ENCODE results near the gene DLG1. TPM values are rescaled to one million over a fixed set of nuclear protein-coding genes. Genes with fewer than 3 reads are reported as not detected.
A peak's percentile ranks its signal among the peaks of the same experiment; 100 is the strongest.

DLG1 gene
- polyA plus RNA-seq, 1 donor from 2014 or later = 43.9 TPM

DNA sequence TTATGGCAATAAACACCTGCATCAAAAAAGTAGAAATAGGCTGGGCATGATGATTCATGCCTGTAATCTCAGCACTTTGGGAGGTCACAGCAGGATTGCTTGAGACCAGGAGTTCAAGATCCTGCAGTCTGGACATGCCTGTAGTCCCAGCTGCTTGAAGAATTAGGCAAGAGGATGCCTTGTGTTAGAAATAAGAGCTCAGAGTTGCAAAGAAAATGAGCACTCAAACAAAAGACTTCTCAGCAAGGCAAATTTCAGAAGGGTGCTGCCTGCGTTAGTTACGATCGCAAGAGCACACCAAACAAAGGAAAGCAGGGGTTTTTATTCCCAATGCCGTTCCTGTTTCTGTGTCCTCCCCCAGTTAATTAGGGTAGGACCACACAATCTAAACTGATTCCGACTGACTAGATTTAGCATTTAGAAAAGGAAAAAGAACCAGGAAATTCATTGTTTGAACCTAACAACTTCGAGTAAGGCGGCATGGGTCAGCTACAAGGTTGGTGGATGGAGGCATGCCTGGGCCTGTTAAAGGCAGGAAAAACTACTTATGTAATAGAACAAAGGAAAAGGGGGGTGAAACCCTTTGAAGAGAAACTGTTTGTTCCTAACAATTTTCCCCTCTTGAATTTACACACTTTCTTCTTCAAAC lies 55.5 kb downstream of the DLG1 start:
- H3K4me2 ChIP-seq (ENCODE audit: low read length) = no peak overlapping the region
- no peaks in the 10 kb centered on the region for H4K20me1 ChIP-seq (ENCODE audit: insufficient read depth)
- H3K9ac ChIP-seq (ENCODE audit: low read length) = peak overlapping the region; percentile 42
- H3K9me2 ChIP-seq (ENCODE audit: insufficient read depth, low read length) = no peaks in the 10 kb centered on the region
- H3K79me2 ChIP-seq (replicated peaks; ENCODE audit: insufficient read depth, low read length) = peaks cover 38% of the 10 kb centered on the region
- no peaks in the 10 kb centered on the region for H3F3A ChIP-seq (ENCODE audit: insufficient read depth, low read length, poor library complexity, severe bottlenecking)
- no peaks in the 10 kb centered on the region for H3K27me3 ChIP-seq (ENCODE audit: insufficient read depth, low read depth, low read length)
- H3K27ac ChIP-seq (ENCODE audit: low read length) = no peak overlapping the region
- no peaks in the 10 kb centered on the region for H3K36me3 ChIP-seq (ENCODE audit: insufficient read depth, low read length)
- peak overlapping the region; percentile 24 for H2AFZ ChIP-seq (ENCODE audit: low read depth, low read length)
- H3K4me3 ChIP-seq (ENCODE audit: low read length) = peak overlapping the region; percentile 44
- no peaks in the 10 kb centered on the region for H3K9me3 ChIP-seq (ENCODE audit: low read length)
- TF ChIP-seq RAD21 (conservative IDR thresholded peaks at IDR 0.05) (no peak), SMC3 (conservative IDR thresholded peaks at IDR 0.05; ENCODE audit: poor library complexity) (no peak), EZH2 (IDR thresholded peaks at IDR 0.05; ENCODE audit: borderline replicate concordance, insufficient read depth, low read length, poor library complexity, severe bottlenecking) (no peak), MXI1 (conservative IDR thresholded peaks at IDR 0.05; ENCODE audit: poor library complexity, severe bottlenecking) (no peak), REST (IDR thresholded peaks at IDR 0.05; ENCODE audit: borderline replicate concordance) (no peak), EP300 (conservative IDR thresholded peaks at IDR 0.05; ENCODE audit: poor library complexity, severe bottlenecking) (no peak), TAF1 (IDR thresholded peaks at IDR 0.05; ENCODE audit: low read depth) (no peak), POLR2AphosphoS5 (IDR thresholded peaks at IDR 0.05) (no peak)
- TF ChIP-seq, protein P1, sequence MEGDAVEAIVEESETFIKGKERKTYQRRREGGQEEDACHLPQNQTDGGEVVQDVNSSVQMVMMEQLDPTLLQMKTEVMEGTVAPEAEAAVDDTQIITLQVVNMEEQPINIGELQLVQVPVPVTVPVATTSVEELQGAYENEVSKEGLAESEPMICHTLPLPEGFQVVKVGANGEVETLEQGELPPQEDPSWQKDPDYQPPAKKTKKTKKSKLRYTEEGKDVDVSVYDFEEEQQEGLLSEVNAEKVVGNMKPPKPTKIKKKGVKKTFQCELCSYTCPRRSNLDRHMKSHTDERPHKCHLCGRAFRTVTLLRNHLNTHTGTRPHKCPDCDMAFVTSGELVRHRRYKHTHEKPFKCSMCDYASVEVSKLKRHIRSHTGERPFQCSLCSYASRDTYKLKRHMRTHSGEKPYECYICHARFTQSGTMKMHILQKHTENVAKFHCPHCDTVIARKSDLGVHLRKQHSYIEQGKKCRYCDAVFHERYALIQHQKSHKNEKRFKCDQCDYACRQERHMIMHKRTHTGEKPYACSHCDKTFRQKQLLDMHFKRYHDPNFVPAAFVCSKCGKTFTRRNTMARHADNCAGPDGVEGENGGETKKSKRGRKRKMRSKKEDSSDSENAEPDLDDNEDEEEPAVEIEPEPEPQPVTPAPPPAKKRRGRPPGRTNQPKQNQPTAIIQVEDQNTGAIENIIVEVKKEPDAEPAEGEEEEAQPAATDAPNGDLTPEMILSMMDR (IDR thresholded peaks at IDR 0.05; ENCODE audit: poor library complexity, severe bottlenecking) = no peak

GRCh38 chr3:197241173-197241572 lies 57.2 kb downstream of the DLG1 start:
- no peak overlapping the region for H3K9ac ChIP-seq (ENCODE audit: low read length)
- H3K27ac ChIP-seq (ENCODE audit: low read length) = no peak overlapping the region
- H3K4me3 ChIP-seq (ENCODE audit: low read length) = no peak overlapping the region
- H3K9me2 ChIP-seq (ENCODE audit: insufficient read depth, low read length) = no peaks in the 10 kb centered on the region
- H3K79me2 ChIP-seq (replicated peaks; ENCODE audit: insufficient read depth, low read length) = peaks cover 41% of the 10 kb centered on the region
- no peaks in the 10 kb centered on the region for H3K27me3 ChIP-seq (ENCODE audit: insufficient read depth, low read depth, low read length)
- H3F3A ChIP-seq (ENCODE audit: insufficient read depth, low read length, poor library complexity, severe bottlenecking) = no peaks in the 10 kb centered on the region
- no peak overlapping the region for H3K4me2 ChIP-seq (ENCODE audit: low read length)
- no peaks in the 10 kb centered on the region for H3K9me3 ChIP-seq (ENCODE audit: low read length)
- H2AFZ ChIP-seq (ENCODE audit: low read depth, low read length) = no peak overlapping the region
- H4K20me1 ChIP-seq (ENCODE audit: insufficient read depth) = no peaks in the 10 kb centered on the region
- TF ChIP-seq, protein P1 (IDR thresholded peaks at IDR 0.05; ENCODE audit: poor library complexity, severe bottlenecking) = no peak
- TF ChIP-seq RAD21 (conservative IDR thresholded peaks at IDR 0.05) = no peak
- TF ChIP-seq TAF1 (IDR thresholded peaks at IDR 0.05; ENCODE audit: low read depth) = no peak
- no peak for TF ChIP-seq EZH2 (IDR thresholded peaks at IDR 0.05; ENCODE audit: borderline replicate concordance, insufficient read depth, low read length, poor library complexity, severe bottlenecking)
- TF ChIP-seq EP300 (conservative IDR thresholded peaks at IDR 0.05; ENCODE audit: poor library complexity, severe bottlenecking) = no peak
- no peak for TF ChIP-seq MXI1 (conservative IDR thresholded peaks at IDR 0.05; ENCODE audit: poor library complexity, severe bottlenecking)
- H3K36me3 ChIP-seq (ENCODE audit: insufficient read depth, low read length) = no peaks in the 10 kb centered on the region

All from neural cell (in vitro differentiated cells).